ENCODE data around the gene KRTAP10-9.
"Not testable (repeated sequence)": the region's sequence is repeated elsewhere in the genome, so short reads cannot be mapped to it uniquely, and the experiment has no call there.

Gene KRTAP10-9

DNA sequence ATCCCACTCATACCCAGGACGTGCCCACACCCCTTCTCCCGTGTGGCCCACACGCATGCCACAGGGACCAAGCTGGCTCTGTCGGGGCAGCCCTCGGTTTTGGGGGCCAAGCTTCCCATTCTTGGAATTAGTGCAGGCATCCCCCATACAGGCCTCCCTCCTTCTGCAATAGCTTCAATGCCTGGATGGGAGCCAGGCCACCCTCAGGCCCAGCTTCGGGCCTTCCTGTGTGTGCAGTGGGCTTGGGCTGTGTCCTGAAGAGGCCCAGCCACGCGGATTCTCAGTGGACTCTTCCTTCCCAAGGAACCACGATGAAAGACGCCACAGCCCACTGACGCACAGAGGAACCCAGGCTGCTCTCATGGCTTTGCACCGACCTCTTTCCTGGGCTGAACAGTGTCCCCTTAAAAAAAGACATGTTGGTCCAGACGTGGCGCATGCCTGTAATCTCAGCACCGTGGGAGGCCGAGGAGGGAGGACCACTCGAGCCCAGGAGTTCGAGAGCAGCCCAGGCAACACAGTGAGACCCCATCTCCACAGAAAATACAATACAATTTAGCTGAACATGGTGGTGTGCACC lies 22.7 kb downstream of the KRTAP10-9 start:
- Mint-ChIP-seq H3K36me3 (ENCODE audit: low read depth) (peaks cover 7% of the 10 kb centered on the region), H3K4me1 (ENCODE audit: low read depth) (peaks cover 9% of the 10 kb centered on the region)

DNA sequence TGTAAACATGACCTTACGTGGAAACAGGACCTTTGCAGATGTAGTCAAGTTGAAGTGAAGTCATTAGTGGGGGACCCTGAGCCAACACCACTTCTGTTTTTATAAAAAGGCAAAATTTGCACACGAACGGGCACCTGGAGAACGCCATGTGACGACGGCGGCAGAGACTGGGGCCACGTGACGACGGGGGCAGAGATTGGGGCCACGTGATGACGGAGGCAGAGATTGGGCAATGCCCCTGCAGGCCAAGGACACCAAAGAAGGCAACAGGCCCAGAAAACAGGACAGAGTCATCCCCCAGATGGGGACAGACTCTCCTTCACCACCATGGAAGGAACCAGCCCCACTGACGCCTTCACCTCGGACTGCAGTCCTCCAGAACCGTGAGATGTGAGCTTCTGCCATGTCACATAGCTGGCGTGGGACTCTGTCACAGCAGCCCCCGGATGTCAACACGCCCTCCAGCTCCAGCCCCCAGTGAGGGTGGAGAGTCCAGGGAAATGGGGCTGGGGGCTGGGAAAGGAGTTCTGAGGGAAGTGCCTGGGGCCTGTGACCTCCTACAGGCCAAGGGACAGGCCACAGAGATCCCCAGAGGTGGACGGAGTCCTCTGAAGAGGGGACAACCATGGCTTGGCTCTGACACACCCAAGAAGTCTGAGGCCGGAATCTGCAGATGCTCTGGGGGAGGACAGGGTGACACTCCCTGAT lies 23.5 kb downstream of the KRTAP10-9 start:
- H3K4me3 Mint-ChIP-seq, result no peak overlapping the region
- H3K27me3 Mint-ChIP-seq (ENCODE audit: low read depth), result no peaks in the 10 kb centered on the region
- no peak overlapping the region for H3K27ac Mint-ChIP-seq
- no peak for DNase-seq (ENCODE audit: low spot score)
- H3K9me3 Mint-ChIP-seq, result peaks cover 7% of the 10 kb centered on the region
- H3K4me1 Mint-ChIP-seq (ENCODE audit: low read depth), result peaks cover 11% of the 10 kb centered on the region
- H3K36me3 Mint-ChIP-seq (ENCODE audit: low read depth), result peaks cover 7% of the 10 kb centered on the region

More for the DNA sequence above, 22.7 kb downstream of the KRTAP10-9 start:
- H3K9me3 Mint-ChIP-seq, result peaks cover 13% of the 10 kb centered on the region
- H3K27ac Mint-ChIP-seq, result no peak overlapping the region
- no peak overlapping the region for H3K4me3 Mint-ChIP-seq
- DNase-seq (ENCODE audit: low spot score), result no peak
- H3K27me3 Mint-ChIP-seq (ENCODE audit: low read depth), result no peaks in the 10 kb centered on the region

DNA sequence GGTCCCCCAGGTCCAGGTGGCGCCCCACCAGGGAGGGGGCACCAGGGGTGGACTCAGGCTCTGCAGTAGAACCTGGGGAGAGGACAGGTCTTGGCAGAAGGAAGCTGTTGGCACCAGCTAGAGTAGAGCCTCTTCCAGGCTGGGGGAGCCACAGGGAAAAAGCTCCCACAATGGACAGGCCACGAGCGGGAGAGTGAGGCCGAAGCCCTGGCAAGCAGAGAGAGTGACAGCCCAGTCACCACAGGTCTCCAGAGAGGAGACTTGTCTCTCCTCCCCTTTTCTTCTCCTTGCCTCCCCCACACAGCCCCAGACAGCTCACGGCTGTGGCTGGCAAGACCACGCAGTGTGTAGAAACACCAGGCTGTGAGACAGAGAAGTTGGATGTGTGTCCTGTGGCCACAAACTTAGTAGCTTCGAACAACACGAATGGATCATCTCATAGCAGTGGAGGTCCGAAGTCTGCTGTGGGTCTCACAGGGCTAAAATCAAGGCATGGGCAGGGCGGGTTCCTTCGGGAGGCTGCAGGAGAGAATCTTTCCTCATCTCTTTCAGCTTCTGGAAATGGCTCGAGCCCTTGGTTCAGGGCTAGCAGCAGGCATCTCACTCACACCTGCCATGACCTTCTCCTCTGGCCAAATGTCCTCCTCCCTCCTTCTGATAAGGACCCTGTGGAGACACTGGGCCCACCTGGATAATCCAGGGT lies 24.2 kb downstream of the KRTAP10-9 start:
- peaks cover 9% of the 10 kb centered on the region for H3K9me3 Mint-ChIP-seq
- no peak overlapping the region for H3K27ac Mint-ChIP-seq
- peaks cover 11% of the 10 kb centered on the region for H3K4me1 Mint-ChIP-seq (ENCODE audit: low read depth)

DNA sequence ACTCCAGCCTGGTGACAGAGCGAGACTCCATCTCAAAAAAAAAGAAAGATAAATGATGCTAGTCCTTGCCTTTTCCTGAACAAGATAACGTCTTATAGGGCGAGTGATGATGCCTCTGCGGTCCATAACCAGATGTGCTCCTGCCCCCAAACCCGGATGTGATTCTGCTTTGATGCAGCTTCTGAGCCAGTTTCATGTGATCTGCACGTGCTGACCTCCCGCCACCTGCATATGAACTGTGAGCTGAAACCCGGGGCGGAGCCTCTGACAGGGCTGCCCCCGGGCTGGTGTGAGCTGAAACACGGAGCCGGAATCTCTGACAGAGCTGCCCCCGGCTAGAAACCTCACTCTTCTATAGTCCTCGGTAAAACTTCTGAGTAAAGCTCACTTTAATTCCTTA lies 26.2 kb downstream of the KRTAP10-9 start:
- Mint-ChIP-seq H3K36me3 (ENCODE audit: low read depth) (peaks cover 30% of the 10 kb centered on the region), H3K4me3 (no peak overlapping the region), H3K27ac (no peak overlapping the region), H3K9me3 (peaks cover 20% of the 10 kb centered on the region), H3K4me1 (ENCODE audit: low read depth) (peaks cover 29% of the 10 kb centered on the region), H3K27me3 (ENCODE audit: low read depth) (no peaks in the 10 kb centered on the region)
- DNase-seq (ENCODE audit: low spot score), result no peak

More for the DNA sequence above, 24.2 kb downstream of the KRTAP10-9 start:
- no peak for DNase-seq (ENCODE audit: low spot score)
- H3K36me3 Mint-ChIP-seq (ENCODE audit: low read depth), result peaks cover 12% of the 10 kb centered on the region
- H3K4me3 Mint-ChIP-seq, result no peak overlapping the region
- H3K27me3 Mint-ChIP-seq (ENCODE audit: low read depth), result no peaks in the 10 kb centered on the region

DNA sequence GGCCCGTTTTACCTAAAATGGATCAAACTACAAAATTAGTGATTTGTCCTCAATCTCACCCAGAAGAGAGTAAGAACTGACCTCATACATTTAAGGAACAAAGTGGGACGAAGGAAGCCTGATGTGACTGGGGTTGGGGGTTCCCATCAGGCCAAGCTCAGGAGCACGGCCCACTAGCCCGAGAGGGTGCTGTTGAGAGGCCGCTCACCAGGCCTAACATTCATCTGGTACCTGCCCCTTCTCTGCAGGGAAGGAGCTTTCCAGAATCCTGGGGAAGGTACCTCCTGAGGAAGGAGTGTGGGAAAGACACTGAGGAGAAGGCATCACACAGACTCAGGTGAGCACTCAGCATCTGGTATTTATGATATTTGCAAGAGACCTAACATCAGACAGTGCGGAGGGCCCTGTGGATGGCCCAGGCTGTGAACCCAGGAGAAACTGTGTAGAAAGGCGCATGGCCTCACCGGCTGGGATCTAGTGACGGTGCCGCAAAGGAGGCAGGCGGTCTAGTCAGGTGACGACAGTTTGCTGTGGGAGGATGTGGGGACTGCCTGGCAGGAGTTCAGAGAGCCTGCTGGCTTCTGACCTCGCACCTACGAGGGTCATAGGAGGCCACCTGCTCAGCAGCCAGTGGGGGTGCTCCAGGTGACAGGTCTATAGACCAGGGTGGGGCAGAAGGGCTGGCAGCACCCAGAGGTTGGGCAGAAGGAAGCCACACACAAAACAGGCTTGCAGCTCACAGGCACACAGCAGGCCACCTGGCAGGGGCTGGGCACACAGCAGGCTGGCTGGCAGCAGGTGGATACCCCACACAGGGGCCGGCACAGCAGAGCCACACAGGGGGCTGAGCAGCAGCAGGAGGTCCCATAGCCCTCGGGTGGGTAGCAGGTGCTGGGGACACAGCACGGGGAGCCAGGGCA lies 27.0 kb downstream of the KRTAP10-9 start:
- no peak for DNase-seq (ENCODE audit: low spot score)
- H3K4me3 Mint-ChIP-seq, result no peak overlapping the region

DNA sequence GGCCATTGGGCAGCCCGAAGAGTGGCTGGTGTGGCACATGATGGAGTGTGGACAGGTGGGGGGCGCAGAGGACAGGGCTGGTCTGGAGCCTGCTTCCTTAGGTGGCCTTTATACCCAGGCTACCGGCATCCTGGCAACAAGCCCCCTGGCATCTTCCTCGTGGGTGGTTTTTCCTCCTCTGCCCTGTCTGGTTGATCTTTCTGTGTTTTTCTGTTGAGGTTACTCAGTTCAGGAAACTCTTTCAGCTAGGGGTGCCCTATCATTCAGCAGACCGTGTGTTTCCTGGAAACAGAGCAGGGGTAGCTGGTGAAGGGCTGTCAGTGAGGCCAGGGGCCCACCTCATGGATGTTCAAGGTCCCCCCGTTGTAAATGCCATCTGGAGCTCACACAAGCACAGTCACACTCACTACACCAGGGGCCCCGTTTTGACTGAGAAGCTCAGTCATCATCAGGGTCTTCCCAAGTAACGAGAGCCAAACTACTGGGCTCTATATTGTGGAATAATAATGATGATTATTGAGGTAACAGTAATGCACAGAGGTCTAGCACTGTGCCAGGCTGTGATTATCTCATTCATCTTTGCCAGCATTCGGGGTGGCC lies 27.8 kb downstream of the KRTAP10-9 start, which contains the start of gene KRTAP12-4:
TSS of gene KRTAP12-4 (minus strand) at position 84 of the 600 bp plus-strand sequence. CDS start at position 39, 45 bp downstream.
- H3K9me3 Mint-ChIP-seq, result peaks cover 32% of the 10 kb centered on the region
- H3K4me1 Mint-ChIP-seq (ENCODE audit: low read depth), result peaks cover 44% of the 10 kb centered on the region
- peaks cover under 1% of the 10 kb centered on the region for H3K27me3 Mint-ChIP-seq (ENCODE audit: low read depth)
- peaks cover 37% of the 10 kb centered on the region for H3K36me3 Mint-ChIP-seq (ENCODE audit: low read depth)
- DNase-seq (ENCODE audit: low spot score), result no peak
- H3K4me3 Mint-ChIP-seq, result no peak within 1 kb of the TSS
- H3K27ac Mint-ChIP-seq, result peak within 1 kb of the TSS; percentile 50

More for the DNA sequence above, 27.0 kb downstream of the KRTAP10-9 start:
- Mint-ChIP-seq H3K27me3 (ENCODE audit: low read depth) (no peaks in the 10 kb centered on the region), H3K4me1 (ENCODE audit: low read depth) (peaks cover 37% of the 10 kb centered on the region), H3K9me3 (peaks cover 28% of the 10 kb centered on the region), H3K36me3 (ENCODE audit: low read depth) (peaks cover 37% of the 10 kb centered on the region), H3K27ac (peak overlapping the region; percentile 50)

DNA sequence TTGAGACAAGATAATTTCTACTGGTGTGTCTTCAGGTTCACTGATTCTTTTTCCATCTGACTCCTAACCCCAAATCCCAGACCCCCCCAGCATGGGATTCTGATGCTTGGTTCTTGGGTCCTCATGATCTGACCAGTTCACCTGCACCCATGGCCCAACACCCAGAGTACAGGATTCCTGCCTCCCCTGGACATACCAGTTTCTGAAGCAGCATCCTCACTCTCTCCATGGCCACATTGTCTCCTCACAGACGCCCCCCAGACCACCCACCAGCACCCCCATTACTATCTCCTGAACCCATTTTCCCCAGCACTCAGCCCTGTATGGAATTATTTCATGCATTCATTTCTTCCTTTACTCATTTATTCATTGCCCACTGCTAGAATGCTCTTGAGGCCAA lies 30.0 kb downstream of the KRTAP10-9 start:
- peak overlapping the region; percentile 70 for H3K4me3 Mint-ChIP-seq
- peaks cover 37% of the 10 kb centered on the region for H3K36me3 Mint-ChIP-seq (ENCODE audit: low read depth)
- peak overlapping the region; percentile 93 for H3K27ac Mint-ChIP-seq
- H3K27me3 Mint-ChIP-seq (ENCODE audit: low read depth), result peaks cover 7% of the 10 kb centered on the region
- H3K9me3 Mint-ChIP-seq, result peaks cover 36% of the 10 kb centered on the region
- DNase-seq (ENCODE audit: low spot score), result no peak
- H3K4me1 Mint-ChIP-seq (ENCODE audit: low read depth), result peaks cover 46% of the 10 kb centered on the region

DNA sequence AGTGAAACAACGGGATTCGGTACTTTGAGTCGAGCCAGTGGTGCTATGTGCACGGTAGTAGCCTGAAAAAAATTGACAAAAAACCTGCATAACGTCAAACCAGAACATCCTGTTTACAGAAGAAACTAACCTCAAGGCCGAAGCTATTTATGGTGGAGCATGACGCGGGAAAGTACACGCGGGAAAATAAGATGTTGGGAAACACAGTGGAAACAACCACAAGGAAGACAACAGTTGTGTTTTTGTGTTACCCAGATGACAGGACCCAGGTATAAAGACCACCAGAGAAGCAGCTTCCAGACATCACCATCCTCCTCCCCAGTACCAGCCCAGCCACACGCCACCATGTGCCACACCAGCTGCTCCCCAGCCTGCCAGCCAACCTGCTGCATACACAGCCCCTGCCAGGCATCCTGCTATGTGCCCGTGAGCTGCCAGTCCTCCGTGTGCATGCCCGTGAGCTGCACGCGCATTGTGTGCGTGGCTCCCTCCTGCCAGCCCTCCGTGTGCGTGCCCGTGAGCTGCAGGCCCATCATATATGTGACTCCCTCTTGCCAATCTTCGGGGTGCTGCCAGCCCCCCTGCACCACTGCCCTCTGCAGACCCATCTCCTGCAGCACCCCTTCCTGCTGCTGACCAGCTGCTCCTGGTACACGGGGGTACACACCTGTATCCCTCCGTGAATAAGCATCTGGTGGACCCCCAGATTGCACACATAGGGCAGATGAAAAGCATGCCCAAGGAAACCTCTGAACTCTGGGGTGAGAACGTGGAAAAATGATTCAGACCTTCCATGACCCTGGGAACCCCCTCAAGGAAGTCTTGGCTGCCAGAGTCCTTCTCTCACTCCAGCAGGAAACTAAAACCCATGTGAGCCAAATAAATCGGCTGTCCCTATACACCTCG lies 31.0 kb downstream of the KRTAP10-9 start, which contains the start of gene KRTAP12-3:
TSS of gene KRTAP12-3 (plus strand) at position 298 of the 906 bp plus-strand sequence. CDS start at position 346, 48 bp downstream.
- DNase-seq (ENCODE audit: low spot score), result peak; percentile 14
- Mint-ChIP-seq H3K4me3 (peak within 1 kb of the TSS; percentile 70), H3K9me3 (peaks cover 36% of the 10 kb centered on the region), H3K4me1 (ENCODE audit: low read depth) (peaks cover 46% of the 10 kb centered on the region), H3K27me3 (ENCODE audit: low read depth) (peaks cover 13% of the 10 kb centered on the region), H3K36me3 (ENCODE audit: low read depth) (peaks cover 37% of the 10 kb centered on the region), H3K27ac (peak within 1 kb of the TSS; percentile 93)

DNA sequence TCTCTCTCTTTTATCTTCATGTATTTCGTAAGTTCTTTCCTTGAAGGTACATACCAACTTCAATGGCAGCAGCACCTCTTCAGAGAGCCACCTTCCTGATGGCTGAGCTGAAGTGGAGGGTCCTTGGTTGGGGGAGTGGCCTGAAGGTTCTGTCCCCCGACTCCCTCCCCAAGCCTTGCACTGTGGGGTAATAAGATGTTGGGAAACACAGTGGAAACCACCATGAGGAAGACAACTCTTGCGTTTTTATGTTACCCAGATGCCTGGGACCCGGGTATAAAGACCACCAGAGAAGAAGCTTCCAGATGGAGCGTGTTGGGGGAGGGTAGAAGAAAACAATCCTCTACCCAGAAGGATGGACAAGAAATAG lies 31.6 kb downstream of the KRTAP10-9 start:
- Mint-ChIP-seq H3K36me3 (ENCODE audit: low read depth) (peaks cover 36% of the 10 kb centered on the region), H3K27ac (peak overlapping the region; percentile 93), H3K4me1 (ENCODE audit: low read depth) (peaks cover 45% of the 10 kb centered on the region), H3K27me3 (ENCODE audit: low read depth) (peaks cover 16% of the 10 kb centered on the region), H3K9me3 (peaks cover 36% of the 10 kb centered on the region), H3K4me3 (peak overlapping the region; percentile 54)
- DNase-seq (ENCODE audit: low spot score), result no peak

DNA sequence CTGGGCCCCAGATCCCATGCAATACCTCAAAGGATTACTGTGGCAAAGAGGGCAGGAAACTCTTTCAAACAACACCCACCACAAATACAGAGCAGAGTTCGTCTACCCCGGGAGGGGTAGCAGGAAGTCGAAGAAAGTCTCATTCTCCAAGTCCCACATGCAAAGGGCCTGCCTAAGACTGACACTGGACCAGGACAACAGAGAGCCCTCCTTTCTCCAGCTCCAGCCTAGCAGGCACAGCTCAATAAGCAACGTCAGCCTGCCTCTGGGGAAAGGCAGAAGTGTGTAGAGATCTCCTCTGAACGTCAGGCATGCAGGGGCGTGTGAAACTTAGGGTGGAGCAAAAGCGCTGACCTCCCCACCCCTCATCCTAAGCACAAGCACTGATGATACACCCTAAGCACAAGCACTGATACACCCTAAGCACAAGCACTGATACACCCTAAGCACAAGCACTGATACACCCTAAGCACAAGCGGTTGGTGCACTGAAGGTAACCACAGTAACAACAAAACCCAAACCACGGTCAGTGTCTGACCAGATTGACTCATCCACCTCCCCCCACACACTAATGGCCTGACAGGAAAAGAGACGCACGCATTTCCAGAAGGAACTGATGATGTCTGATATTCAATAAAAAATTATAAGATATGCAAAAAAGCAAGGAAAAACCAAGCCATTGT lies 32.2 kb downstream of the KRTAP10-9 start:
- peaks cover 31% of the 10 kb centered on the region for H3K36me3 Mint-ChIP-seq (ENCODE audit: low read depth)
- H3K4me3 Mint-ChIP-seq, result peak overlapping the region; percentile 54
- no peak for DNase-seq (ENCODE audit: low spot score)
- peaks cover 21% of the 10 kb centered on the region for H3K27me3 Mint-ChIP-seq (ENCODE audit: low read depth)
- peaks cover 36% of the 10 kb centered on the region for H3K9me3 Mint-ChIP-seq
- peak overlapping the region; percentile 93 for H3K27ac Mint-ChIP-seq
- peaks cover 39% of the 10 kb centered on the region for H3K4me1 Mint-ChIP-seq (ENCODE audit: low read depth)

DNA sequence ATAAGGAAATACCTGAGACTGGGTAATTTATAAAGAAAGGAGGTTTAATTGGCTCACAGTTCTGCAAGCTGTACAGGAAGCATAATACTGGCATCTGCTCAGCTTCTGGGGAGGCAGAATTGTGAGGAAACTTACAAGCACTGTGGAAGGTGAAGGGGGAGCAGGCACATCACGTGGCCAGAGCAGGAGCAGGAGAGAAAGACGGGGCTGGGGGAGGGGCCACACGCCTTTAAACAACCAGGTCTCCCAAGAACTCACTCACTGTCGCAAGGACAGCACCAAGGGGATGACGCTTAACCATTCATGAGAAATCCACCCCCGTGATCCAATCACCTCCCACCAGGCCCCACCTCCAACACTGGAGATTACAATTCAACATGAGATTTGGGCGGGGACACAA lies 34.7 kb downstream of the KRTAP10-9 start:
- DNase-seq (ENCODE audit: low spot score); H3K4me3 Mint-ChIP-seq; H3K27ac Mint-ChIP-seq: not testable (repeated sequence)
- peaks cover 33% of the 10 kb centered on the region for H3K4me1 Mint-ChIP-seq (ENCODE audit: low read depth)
- peaks cover 30% of the 10 kb centered on the region for H3K9me3 Mint-ChIP-seq
- peaks cover 30% of the 10 kb centered on the region for H3K27me3 Mint-ChIP-seq (ENCODE audit: low read depth)
- H3K36me3 Mint-ChIP-seq (ENCODE audit: low read depth), result peaks cover 21% of the 10 kb centered on the region

DNA sequence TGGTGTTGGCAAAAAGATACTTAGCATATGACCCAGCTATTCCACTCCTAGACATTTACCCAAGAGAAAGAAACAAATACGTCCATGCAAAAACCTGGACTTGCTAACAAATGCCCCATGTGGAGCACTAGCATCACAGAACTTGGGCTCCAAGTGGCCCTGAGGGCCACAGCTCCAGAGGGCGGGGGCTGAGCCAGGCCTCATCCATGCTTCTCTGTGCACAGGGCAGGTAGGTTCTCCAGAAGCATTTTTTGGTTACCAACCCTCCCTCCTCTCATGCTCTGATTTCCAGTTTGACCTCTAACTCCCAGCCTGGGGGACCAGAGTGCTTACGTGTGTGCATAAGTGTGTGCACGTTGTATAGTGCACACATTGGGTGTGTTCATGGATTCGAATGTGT lies 37.8 kb downstream of the KRTAP10-9 start:
- Mint-ChIP-seq H3K27ac (no peak overlapping the region), H3K4me3 (no peak overlapping the region), H3K36me3 (ENCODE audit: low read depth) (no peaks in the 10 kb centered on the region), H3K4me1 (ENCODE audit: low read depth) (peaks cover 2% of the 10 kb centered on the region), H3K9me3 (peaks cover 10% of the 10 kb centered on the region), H3K27me3 (ENCODE audit: low read depth) (peaks cover 40% of the 10 kb centered on the region)
- DNase-seq (ENCODE audit: low spot score), result no peak

All from T-helper 2 cell treated with Interferon-gamma antibody and Interleukin-4, amounts not matched to agents 5 μg/mL and 100 μg/mL, for 36 hours (primary cell).